A204.1 (cell line): ENCODE measurements around the gene TMEM170B.

Experiments used
- FAIRE-seq: peaks from 2 replicates; lab custom pipeline; 2012; peaks lifted over from hg19 to GRCh38; lab: Jason Lieb, UNC

The TMEM170B gene

DNA sequence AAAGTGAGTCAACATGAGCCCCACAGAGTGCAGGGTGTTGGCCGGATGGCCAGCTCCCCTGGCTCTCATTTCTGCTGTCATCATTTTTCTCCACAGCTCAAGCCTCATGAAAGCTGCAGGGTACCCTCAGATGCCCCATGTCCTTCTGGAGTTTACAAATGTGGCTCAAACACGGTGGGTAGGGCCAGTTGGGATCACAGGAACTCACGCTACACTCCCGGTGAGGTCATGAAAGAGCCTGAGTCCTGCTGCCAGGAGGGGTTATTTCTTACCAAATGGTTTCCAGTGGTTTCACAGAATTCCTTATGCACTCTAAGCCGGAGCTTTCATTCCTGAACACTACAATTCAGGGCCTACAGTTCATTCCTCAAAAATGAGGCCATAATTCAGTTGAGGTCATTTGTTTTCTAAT lies 78.7 kb downstream of the TMEM170B start:
- FAIRE-seq: no peak

DNA sequence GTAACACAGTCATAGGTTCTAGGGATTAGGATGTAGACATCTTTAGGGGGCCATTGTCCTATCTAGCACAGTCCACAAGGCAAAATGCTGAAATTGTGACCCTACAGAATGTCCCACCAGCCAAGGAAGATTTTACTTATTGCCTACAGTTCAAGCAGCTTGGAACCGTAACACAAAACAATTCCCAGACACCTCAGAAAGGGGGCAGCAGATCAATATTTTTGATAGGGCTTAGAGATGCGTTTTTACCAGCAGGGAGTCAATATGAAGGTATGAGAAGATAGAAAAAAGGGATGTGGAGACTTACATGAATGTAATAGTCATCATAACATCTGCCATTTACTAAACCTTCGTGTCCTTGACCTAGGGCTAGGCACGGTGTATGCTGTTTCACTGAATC lies 81.0 kb downstream of the TMEM170B start:
- FAIRE-seq: no peak

DNA sequence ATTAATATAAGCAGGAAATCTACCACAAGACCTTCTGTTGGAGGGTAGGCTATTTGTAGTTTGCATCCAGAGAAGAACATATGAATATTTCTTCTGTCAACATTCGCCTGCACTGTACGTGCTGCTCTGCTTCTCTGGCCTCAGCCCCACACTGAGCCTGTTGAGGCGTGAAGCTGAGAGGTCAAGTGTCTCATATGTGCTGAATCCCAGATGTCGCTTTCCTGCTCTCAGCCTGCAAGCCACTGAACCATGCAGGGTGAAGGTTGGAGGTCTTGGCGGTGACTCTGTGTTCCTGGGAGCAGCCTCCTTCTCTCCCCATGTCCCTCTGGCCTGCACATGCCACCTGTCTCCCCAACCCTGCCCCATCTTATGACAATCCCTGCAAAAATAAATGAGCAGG lies 83.6 kb downstream of the TMEM170B start:
- FAIRE-seq: no peak

DNA sequence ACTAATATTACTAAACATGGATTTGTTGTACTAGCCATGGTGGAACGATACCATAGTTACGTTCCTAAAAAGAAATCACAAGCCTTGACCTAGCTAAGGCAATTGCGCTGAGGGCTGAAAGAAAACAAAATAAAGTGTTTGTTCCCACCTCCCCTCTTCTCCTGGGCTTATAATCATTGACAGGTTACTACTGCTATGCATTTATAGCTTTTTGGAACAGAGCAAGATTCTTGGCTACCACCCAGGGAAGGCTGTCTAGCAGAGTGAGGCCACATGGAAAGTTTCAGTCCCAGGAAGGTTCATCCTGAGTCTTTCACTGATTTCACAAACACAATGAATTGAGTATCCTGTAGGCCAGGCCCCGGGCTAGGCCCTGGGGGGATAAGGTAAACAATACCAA lies 84.6 kb downstream of the TMEM170B start:
- no peak for FAIRE-seq

DNA sequence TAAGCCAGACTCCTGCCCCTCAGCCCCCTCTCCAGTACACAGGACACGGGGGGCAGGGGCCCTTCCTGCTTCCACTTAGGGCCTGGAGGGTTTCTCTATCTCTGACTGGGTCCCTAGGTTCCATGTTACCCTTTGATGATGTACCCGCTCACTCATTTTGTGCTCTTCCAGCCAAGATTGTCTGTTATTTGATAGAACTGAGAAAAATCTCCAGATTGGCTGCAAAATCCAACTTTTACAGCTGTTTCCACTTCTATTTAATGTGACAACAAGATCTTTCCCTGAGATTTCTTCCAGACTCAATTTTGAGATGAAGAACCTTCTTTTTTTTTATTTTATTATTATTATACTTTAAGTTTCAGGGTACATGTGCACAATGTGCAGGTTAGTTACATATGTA lies 85.7 kb downstream of the TMEM170B start:
- FAIRE-seq: no peak

DNA sequence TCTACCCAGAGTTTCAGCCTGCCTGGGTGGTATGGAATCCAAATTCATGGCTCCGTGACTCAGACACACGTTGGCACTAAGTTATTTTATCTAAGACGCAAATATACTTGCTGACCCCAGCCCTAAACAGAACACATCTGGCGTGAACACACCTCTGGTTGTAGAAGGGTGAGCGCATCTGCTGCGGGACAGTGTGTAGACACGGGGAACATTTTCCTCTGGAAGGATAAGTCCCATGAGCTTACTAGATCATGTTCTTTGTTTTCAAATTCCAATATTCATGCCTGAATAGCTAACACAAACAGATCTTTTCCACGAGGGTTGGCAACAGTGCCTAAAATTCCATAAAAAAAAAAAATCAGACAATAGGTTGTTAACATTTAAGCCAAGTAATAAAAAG lies 87.8 kb downstream of the TMEM170B start:
- FAIRE-seq: no peak

DNA sequence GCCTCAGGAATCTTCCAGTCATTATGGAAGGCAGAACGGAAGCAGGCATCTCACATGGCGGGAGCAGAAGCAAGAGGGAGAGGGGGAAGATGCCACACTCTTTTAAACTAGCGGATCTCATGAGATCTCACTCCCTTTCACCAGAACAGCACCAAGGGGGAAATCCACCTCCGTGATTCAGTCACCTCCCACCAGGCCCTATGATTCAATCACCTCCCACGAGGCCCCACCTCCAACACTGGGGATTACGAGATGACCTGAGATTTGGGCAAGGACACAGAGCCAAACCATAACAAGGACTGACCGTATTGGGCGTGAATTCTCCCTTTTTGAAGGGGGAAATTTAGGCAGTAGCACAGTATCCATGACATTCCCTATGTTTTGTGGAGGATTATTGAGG lies 88.8 kb downstream of the TMEM170B start:
- no peak for FAIRE-seq

DNA sequence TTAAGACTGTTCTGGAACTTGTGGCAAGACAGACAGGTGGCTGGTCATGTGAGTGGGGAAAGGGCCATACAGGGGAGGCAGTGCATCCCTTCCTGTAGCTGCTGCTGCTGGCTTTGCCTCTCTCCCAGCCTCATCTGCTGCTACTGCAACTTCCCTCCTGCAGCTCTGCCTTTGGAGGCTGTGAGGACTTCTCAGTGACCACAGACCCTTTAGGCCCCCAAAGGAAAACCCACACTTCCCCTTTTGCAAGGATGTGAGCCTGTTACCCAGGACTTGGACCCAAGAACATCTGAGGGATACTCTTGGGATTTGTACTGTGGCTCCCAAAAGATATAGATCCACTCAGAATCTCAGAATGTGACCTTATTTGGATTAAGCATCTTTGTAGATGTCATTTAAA lies 91.0 kb downstream of the TMEM170B start:
- FAIRE-seq: no peak

DNA sequence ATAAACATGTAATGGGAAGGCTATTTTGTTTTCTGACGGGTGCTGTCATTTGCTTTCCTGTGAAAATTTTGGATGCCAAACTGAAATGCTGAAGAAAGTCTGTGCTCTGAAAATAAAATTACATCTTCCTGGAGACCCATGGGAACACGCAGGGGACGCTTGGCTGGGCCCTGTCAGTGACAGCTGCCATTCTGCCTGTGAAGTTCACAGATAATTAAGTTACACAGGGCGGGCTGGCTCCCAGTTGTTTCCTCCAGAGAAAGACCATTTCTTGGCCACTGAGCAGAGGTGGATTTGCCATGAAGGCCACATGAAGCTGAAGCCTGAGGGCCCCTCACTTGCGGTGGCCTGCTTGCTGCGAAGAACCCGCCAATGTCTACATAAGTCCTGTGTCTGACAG lies 93.5 kb downstream of the TMEM170B start:
- FAIRE-seq: no peak

DNA sequence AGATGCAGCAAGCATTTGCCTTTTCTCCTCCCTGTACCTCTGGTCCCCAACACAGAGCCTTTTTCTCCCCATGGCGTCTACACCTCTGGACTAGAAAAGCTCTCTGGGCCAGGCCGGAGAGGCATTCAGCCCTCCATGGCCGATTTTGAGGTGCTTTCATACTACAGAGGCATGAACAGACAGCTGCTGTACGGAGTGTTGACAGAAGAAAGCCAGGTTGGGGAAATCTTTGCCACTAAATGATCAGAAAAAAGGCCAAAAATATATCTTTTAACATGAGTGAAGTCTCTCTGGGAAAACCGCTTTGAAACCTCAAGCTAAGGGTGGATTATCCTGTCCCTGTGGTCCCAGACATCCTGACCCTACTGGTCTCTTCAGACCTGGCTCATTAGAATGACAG lies 94.0 kb downstream of the TMEM170B start:
- FAIRE-seq: no peak

DNA sequence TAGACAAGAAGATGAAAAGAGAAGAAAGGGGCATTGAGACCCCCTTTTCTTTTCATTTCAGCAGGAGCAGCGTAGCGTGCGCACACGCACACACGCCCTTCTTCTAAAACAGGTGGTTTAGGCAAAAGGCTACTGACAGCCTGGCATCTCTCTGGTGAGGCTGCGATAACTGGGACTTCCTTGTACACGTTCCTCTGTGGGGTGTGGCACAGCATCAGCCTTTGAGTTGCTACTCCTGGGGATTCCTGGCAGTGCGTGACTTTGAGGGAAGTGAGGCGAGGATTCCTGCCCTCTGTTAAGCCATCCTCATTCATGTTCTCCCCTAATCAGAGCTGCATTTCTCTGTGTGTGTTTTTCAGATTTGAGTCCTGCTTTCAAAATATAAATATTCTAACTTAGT lies 94.7 kb downstream of the TMEM170B start:
- no peak for FAIRE-seq

DNA sequence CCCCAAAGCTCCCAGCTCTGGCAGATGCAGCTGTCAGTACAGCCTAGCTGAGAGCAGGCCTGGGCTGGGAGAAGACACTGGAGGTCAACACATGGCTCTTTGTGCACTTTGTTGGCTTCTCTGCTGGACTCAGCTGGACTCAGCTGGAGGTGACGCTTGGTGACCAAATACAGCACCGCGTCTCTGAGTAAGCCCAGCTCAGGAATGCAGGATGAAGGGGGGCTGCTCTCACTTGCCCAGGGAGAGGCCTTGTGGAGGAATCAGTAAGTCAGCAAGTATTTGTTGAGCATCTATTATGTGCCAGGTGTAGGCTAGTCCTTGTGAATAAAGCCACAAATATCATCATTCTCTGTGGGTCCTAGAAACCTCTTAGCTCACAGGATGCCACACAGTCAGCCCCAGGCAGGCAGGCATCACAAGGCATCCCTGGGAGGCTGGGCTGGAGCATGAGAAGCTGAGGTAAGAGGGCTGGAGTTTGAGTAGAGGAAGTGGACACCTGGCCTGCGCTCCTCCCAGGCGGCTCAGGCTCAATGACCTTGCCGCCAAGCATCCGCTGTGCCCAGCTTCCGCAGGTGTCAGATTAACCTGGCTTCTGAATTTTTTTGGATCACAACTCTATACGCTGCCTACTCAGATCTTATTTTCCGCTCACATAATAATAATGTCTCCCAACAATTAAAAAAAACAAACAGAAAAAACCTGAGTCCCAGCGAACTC lies 95.4 kb downstream of the TMEM170B start:
- FAIRE-seq: no peak
